Islet of Langerhans (tissue), 1 donor: Measurements from ENCODE around the gene EFCAB11.

Experiments used
- FAIRE-seq: peaks from one replicate; lab custom pipeline; 2011; peaks lifted over from hg19 to GRCh38; lab: Jason Lieb, UNC

The EFCAB11 gene

DNA sequence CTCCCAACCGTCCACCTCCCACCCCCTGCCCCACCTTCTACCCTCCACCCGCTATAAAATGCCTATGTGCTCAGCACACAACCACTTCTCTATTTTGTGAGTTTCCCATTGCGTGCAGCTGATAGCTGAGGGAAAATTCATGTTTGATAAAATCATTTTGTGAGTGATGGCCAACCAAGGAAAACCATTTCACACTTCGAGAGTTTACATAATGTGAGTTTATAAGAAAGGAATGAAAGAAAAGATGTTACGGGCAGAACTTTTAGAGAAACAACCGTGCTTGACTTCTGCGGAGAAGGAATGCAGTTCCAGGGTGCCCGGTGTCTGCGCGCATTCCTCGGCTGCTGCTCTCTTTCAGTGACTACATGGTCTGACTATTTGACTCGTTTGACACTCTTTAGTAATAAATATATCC lies 140.9 kb downstream of the EFCAB11 start:
- no peak for FAIRE-seq

DNA sequence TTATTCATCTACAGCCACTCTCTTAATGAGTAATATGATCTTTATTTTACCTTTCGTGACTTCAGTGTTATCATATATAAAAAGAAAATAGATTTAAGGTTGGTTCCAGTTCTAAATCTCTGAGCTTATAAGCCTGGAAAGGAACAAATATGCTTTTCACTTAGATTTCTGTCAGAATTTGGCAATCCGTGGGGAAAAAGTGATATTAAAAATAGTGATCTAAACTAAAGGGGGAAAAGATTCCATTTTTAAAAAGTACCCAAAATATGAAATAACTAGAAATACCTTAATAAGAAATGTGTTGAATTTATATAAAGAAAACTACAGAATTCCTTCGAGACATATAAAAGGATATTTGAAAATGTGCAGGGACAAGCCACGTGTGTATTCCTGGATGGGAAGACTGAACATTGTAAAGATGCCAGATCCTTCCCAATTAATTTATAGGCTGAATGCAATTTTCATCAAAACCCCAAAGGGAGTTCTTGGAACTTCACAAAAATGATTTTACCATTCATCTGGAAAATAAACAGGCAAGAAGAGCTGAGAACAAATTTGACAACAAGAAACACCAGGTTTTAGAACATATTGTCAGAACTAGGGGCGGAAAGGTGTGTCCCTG lies 142.5 kb downstream of the EFCAB11 start:
- no peak for FAIRE-seq

DNA sequence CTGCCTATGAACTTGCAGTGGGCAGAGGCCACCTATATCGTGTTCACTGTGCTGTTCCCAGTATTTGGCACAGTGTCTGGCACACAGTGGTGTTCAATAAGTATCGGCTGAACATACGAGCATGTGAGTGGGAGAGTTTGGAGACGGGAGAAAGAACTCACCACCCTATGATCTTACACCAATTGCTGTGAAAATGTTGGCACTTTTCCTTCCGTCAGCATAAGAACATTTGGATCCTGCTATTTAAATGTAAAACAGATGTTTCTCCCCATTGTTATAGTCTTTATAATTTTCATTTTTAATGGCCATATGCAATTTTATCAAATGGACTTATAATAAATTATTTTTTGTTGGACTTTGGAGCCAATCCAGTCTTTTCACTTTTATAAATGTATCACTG lies 144.4 kb downstream of the EFCAB11 start:
- no peak for FAIRE-seq

DNA sequence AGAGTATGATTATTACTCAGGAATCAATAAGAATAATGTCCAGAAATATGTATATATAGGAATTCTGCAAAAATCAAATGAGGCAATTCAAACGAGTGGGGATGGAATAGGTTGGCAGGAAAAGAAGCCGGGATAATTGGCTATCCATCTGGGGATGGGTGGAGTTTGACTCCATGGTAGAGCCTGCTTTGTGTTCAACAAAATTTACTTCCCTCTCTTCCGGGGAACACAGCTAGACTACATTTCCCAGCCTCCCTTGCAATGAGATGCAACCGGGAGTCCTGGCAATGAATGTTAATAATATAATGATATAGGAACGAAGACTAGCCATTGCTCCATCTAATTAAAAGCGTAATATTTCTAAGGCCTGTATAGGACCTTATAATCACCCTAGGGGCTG lies 146.6 kb downstream of the EFCAB11 start:
- no peak for FAIRE-seq

DNA sequence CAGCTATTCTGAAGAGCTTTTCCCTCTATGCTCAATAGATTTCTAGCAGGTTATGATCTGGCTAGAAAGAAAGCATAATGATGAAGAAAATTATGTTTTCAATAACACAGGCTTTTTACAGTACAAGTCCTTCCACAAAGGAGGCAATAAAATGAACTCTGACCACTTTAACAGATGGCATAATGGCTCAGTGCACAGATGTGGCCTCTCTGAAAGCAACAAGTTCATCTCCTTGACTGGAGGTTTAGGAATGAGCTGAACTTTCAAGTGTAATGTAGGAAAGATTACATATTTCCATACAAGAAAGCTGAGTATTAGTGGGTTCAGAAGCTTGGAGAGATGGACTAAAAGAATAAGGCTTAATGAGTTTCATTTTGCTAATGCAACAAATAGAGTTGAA lies 147.4 kb downstream of the EFCAB11 start:
- FAIRE-seq = peak; percentile 21

DNA sequence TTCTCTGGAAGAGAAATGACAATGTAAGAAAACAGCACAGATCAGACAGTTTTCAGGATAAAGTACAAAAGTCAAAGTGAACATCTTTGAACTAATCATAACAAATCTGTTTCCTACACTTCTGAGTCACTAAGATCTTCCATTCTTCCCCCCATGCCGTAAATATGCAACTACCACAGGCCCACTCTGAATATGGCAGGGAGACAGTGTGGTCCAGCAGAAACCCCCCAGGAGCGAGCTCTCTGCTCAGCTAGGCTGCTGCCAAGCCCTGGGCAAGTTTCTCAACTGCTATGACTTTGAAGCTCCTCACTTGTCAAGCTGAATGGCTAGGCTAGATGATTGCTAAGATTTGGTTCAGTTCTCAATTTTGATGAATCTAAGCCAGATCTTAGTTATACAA lies 148.1 kb downstream of the EFCAB11 start:
- no peak for FAIRE-seq

DNA sequence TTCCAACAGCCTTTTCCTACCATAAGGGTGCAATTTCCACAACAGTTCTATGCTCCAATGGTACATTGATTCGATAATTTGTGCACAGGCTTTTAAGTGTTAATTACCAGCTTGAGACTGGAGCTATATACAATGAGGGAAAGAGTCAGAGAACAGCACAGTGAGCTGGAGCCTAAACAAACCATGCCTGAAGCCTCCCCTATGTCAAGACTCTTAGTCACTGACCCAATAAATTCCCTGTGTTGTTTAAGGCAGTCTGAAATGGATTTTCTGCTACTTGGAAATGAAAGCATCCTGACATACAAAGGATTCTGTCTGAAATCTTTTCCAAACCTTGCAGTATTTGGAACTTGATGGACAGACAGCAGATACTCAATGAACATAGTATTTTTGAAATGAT lies 149.0 kb downstream of the EFCAB11 start:
- no peak for FAIRE-seq

DNA sequence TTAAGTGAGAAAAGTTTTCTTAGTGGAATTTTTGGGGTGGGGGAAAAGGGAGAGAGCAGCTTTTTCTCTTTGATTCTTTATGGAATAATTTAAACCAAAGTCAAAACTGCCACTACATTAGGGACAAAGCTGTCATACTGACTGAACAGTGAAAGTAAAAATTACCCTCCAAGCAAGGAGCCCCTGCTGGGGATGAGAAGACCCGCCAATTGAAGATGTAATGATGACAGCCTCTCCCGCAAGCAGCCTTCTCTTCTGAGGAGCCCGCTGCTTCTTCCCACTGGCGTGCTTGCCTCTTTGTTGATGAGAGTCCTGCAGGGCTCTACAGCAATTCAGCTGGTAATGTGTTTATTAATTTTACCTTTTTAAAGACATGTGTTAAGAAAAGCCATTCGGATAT lies 151.0 kb downstream of the EFCAB11 start:
- no peak for FAIRE-seq

DNA sequence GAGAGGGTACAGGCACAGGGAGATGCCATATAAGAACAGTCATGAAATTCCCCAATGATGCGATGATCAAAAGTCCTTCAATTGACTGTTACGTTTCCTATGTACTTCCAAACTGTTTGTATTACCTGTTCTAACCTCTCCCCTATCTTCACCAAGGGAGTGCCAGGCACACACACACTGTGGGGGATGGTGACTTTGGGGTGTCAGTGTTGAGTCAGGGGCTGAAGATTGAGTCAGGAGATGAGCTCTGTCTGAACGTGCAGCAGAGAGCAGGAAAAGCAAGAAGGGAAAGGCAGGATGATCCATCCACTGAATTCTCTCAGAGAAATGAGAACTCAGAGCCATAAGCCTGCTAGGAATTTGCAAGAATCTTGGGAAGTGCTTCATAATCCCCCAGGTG lies 153.4 kb downstream of the EFCAB11 start:
- no peak for FAIRE-seq

DNA sequence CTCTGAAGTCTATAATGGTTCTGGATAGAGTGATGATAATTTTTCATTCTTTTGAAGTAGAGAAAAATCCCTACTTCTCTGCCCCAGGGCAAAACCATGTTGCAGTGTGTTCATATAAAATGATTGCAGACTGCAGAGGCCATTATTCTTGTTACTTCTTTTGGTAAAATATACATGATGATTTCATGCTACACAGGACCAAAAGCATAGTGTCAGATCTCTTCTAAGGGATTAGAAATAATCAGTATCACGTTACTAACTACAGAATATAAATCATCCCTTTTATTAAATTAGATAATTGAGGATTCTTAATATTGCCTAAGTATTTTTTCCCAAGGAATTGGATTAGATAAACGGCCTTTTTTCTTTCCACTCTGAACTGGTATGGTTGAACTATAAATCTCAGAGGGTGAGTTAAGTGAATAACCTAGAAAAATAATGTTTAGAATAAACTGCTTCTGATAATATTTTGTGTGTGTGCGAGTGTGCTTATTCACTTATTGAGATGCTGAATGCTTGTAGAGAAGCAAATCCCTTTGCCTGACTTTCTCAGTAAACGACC lies 156.2 kb downstream of the EFCAB11 start:
- no peak for FAIRE-seq

DNA sequence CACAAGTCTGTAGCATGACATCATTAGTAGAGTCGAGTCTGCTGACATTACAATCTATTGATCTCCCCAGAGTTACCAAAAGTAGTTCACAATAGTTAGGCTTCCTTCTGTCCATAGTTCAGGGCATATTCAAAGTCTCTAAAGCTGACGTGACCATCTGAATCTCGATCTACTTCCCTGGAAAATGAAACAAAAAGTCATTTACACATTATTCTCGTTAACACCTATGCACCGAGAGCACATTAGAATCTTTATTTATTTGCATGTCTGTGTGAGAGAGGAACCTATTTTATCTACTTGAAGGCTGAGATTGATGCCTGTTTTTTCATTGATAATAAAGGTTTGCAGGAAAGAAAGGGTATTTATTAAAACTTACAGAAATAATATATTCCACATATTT lies 157.4 kb downstream of the EFCAB11 start:
- no peak for FAIRE-seq

DNA sequence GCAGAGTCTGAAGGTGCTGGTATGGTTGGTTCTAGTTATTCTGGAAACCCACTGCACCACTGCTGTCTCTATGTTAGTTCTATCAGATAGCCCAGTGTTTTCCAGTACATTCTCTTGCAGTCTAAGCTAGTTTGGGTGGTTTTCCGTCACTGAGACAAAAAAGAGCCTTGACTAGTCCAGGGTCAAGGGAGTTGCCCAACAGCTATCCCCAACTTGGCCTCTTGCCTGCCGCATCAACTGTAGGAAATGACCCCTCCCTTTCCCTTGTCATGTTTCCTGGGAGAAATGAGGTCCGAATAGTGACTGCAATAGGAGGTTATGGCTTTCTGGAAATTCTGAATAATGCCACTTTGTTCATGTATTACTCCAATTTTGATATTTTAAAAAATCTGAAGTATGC lies 160.4 kb downstream of the EFCAB11 start:
- no peak for FAIRE-seq

DNA sequence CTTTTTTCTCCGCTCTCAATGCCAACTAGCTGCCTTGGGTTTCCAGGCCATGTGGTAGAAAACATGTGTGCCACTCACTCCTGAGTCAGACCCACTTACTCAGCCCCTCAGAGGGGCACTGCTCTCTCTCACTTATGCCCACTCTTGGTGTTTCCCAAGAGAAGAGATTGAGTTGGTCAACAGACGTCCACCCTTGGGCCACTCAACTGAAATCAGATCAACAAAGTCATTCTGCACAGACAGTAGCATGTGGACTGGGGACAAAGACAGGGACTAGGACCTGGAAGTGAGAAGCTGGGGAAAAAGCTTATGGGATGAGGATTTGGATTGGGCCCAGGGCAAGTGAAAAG lies 161.2 kb downstream of the EFCAB11 start:
- no peak for FAIRE-seq

DNA sequence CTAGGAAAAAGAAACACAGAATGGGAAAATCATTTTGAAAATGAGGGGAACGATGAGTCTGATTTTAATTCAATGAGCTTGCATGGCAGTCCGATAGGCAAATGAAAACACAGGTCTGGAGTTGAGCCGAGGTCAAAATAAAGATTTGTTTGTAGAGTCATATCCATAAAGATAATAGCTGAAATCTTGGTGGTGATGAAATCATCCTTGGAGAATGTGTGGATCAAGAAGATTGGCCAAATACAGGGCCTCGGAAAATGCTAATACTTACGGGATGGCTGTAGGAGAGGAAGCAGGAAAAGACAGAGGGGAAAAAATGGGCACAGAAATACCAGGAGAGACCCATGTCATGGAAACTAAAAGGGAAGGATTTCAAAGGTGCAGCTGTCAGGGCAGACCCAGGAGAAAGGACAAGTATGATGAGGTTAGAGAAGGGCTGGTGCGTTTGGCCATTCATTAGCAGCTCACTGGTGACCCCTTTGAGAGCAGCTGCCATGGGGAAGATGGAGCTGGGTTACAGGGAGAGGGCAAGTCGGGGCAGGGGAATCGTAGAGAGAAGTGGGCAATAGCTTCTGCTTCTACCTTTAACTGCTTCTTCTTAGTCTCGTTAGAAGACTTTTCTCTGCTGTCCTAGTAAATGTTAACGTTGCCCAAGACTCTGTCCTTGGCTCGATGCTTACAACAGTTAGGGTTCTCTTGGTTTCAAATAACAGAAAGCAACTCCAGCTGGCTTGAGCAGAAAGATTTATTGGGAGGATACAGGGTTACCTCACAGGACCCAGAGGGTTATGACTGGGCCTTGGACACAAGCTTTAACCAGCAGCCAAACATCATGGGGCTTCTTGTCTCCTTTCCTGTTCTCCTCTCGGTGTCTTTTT lies 161.8 kb downstream of the EFCAB11 start:
- FAIRE-seq = no peak

DNA sequence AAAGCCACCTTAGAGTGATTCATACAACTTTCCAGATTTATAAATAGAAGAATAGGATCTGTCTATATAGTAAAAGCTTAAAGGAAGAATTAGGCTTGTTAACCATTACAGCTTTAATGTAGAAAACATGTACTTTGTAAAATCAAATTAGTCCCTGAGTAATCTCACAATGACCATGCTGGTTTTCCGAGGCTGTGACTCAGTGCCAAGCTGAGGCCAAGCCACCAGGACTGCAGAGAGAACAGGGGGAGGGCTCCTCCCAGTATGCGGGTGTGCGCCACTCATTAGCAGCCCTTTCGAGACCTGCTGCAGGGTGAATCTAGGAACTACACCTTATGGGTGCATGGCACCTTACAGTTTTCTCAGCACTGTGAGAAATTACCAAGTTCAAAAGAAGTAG lies 167.0 kb downstream of the EFCAB11 start:
- no peak for FAIRE-seq

DNA sequence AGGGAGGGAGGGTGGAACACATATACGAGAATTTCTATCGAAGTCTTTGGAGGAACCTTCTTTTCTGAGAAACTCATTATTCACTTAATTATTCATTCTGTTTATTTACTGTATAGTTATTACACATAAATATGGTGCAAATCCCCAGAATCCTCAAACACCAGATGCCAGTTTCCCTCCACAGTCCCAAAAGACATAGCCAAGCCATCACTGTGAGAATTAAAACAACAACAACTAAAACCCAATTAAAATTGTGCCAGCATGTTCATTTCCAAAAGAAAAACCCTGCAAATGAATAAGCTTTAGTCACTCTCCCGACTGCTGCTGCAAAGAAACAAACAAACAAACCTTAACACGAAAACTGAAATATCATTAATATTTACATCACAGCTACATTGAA lies 173.5 kb downstream of the EFCAB11 start:
- no peak for FAIRE-seq

DNA sequence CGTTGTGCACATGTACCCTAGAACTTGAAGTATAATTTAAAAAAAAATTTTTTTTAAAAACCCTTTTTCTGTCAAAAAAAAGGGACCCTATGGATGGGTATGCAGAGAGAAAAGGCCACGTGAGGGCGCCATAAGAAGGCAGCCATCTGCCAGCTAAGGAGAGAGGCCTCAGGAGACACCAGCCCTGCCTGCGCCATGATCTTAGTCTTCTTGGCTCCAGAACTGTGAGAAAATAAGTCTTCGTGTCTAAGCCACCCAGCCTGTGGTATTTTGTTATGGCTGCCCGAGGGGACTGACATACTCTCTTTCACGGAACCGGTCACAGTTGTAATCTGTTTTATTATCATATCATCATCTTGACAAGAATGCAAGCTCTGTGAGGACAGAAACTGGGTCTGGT lies 174.8 kb downstream of the EFCAB11 start:
- no peak for FAIRE-seq

DNA sequence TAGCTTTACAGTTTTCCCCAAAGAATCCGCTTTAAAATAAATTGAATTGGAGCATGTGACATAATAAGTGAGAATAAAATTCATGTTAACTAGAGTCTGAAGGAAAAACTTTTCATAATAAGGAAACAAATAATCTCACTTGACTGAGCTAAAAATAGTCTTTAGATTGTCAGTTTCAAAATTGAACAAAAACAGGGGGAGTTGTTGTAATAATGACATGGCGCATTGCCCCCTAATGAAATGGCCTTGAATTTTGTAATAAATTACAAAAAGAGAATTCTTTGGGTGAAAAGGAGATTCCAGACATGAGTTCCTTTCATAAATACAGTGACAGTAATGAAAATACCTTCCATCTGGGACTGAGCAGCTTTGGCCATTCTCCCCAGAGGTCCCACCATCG lies 178.6 kb downstream of the EFCAB11 start:
- FAIRE-seq = no peak

DNA sequence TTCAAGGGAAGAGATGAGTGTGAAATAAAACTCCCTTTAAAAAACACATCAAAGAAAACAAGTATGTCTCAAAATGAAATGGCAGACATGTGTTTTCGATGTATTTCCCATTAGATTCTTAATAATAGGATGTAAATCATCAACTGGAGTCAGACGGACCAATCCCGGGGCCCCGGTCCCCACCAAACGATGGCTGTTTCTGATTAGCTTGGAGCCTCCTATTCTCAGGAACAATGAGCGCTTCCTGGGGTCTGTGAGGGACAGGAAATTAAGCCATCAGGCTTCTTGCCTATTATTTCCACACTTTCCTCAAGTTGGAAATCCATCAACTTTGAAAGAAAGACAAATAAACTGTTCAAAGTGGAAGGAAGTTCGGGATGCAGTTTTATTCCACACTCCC lies 179.4 kb downstream of the EFCAB11 start:
- FAIRE-seq = no peak

DNA sequence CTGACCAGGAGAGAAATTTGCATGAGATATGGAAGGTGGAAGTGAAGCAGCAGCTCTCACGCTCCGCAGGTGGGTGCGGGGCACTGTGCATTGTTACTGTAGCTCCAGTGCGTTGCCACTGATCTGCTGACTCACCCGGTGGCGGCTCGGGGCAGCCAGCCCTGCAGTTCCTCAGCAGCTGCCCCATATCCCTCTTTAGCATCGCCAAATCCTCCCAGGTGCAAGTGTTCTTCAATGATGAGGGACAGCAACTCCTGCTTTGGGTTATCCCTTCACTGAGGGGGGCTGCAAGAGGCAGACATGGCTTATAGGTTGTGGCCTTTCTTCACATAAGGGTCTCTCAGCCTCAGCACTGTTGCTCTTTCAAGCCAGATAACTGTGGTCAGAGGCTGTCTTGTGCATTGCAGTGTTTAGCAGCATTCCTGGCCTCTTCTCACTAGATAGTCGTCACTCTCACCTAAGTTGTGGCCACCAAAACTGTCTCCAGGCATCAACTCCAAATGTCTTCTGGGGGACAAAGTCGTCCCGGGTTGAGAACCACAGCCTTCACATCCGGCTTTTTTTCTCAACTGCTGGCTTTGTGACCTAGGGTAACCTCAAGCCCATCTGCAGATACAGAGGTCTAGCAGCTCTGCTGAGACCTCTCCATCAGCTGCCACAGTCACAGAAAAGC lies 180.8 kb downstream of the EFCAB11 start:
- no peak for FAIRE-seq

DNA sequence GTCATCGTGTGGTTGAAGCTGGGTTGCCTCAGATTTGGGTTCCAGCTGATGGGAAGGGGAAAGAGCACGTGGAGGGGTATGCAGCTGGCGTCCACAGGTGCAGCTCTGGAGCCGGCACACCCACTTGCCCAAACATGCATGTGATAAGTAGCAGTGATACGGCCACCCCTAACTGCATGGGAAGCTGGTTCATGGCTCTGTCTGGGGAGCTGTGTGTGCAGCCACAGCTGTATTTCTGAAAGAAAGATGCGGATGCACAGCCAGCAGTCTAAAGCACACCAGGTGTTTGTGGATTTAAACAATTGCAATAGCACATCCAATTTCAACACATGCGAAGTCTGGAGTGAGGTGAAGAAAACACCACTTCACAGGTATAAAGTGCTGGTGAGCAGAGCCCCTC lies 181.4 kb downstream of the EFCAB11 start:
- FAIRE-seq = no peak

DNA sequence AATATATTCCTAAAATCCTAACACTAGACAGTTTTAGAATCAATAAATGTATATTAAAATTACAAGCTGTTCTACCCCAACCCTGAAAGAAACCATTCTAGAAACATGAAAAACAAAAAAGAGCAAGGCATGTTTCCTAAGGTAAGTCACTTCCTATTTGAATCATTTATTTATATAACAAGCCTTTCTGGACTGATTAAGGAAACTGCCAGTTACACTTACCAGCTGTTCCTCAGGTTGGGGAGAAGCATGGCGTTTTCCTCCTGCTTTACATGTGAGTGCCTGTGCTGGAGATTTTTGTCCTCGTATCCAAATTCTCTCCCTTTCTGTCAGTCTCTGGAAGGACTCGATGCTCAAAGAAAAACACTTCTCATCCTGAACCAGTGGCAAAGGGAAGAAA lies 183.3 kb downstream of the EFCAB11 start:
- no peak for FAIRE-seq

DNA sequence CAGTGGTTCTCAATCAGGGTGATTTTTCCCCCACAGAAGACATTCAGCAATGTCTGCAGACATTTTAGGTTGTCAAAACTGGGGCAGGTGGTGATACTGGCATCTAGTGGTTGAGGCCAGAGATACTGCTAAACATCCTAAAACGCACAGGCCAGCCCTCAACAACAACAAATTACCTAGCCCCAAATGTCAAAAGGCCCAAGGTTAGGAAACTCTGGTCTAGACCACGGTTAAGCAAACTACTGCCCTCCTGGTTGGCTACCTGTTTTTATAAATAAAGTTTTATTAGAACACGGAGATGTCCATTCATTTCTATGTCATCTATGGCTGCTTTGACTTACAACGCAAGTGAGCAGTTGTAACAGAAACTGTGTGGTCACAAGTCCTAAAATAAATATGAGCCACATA lies 186.7 kb downstream of the EFCAB11 start:
- no peak for FAIRE-seq
